ENCODE data around the gene ZNF662. TPM values are rescaled to one million over a fixed set of nuclear protein-coding genes. Genes with fewer than 3 reads are reported as not detected.

The ZNF662 gene
- total RNA-seq, 1 experiment from 2014 or later = not detected

- CTCF ChIA-PET = no interaction called here
- intact Hi-C loops (cut with micrococcal nuclease; ENCODE audit: unreplicated experiment) = no loop called here
- POLR2A ChIA-PET (ENCODE audit: low non-redundant PET) = no interaction called here
Measured at GRCh38 chr3:42874749-42875148, 31.2 kb upstream of the ZNF662 start.

GRCh38 chr3:42875325-42876151 is 30.4 kb upstream of the ZNF662 start, which contains the start of gene CYP8B1:
Gene CYP8B1 (minus strand): TSS chr3:42875879. CDS start chr3:42875816, 63 bp downstream.
- H3K27ac ChIP-seq (ENCODE audit: low read depth, low read length, poor library complexity, severe bottlenecking) = no peak within 1 kb of the TSS
- intact Hi-C loops (cut with micrococcal nuclease; ENCODE audit: unreplicated experiment) = no loop called here
- no peak within 1 kb of the TSS for H3K4me3 ChIP-seq (ENCODE audit: low read depth, low read length, poor library complexity, severe bottlenecking)
- no peaks in the 10 kb centered on the region for H3K36me3 ChIP-seq (ENCODE audit: insufficient read depth, low read length, poor library complexity, severe bottlenecking)
- H3K9me3 ChIP-seq (ENCODE audit: low read depth, low read length, poor library complexity, severe bottlenecking) = no peaks in the 10 kb centered on the region
- H3K27me3 ChIP-seq (replicated peaks; ENCODE audit: insufficient read depth, low read depth, low read length, poor library complexity) = no peaks in the 10 kb centered on the region
- DNase-seq (ENCODE audit: low spot score) = no peak
- TF ChIP-seq EZH2 (IDR thresholded peaks at IDR 0.05; ENCODE audit: borderline replicate concordance, low read depth, low read length, poor library complexity, severe bottlenecking) = no peak
- TF ChIP-seq CTCF (conservative IDR thresholded peaks at IDR 0.05; ENCODE audit: low read depth, low read length) = no peak
- CTCF ChIA-PET = no interaction called here
- POLR2A ChIA-PET (ENCODE audit: low non-redundant PET) = no interaction called here
- H3K4me1 ChIP-seq (ENCODE audit: insufficient read depth, low read length, poor library complexity, severe bottlenecking) = no peaks in the 10 kb centered on the region
- BruUV-seq (replicated peaks) = no TSS peak

More at GRCh38 chr3:42874749-42875148, 31.2 kb upstream of the ZNF662 start:
- BruUV-seq (replicated peaks) = no TSS peak
- H3K36me3 ChIP-seq (ENCODE audit: insufficient read depth, low read length, poor library complexity, severe bottlenecking) = no peaks in the 10 kb centered on the region
- H3K27ac ChIP-seq (ENCODE audit: low read depth, low read length, poor library complexity, severe bottlenecking) = no peak overlapping the region
- no peaks in the 10 kb centered on the region for H3K27me3 ChIP-seq (replicated peaks; ENCODE audit: insufficient read depth, low read depth, low read length, poor library complexity)
- DNase-seq (ENCODE audit: low spot score) = no peak
- no peaks in the 10 kb centered on the region for H3K4me1 ChIP-seq (ENCODE audit: insufficient read depth, low read length, poor library complexity, severe bottlenecking)
- no peak for TF ChIP-seq CTCF (conservative IDR thresholded peaks at IDR 0.05; ENCODE audit: low read depth, low read length)
- TF ChIP-seq EZH2 (IDR thresholded peaks at IDR 0.05; ENCODE audit: borderline replicate concordance, low read depth, low read length, poor library complexity, severe bottlenecking) = no peak
- H3K9me3 ChIP-seq (ENCODE audit: low read depth, low read length, poor library complexity, severe bottlenecking) = no peaks in the 10 kb centered on the region
- no peak overlapping the region for H3K4me3 ChIP-seq (ENCODE audit: low read depth, low read length, poor library complexity, severe bottlenecking)

- Histone ChIP-seq H3K9me3 (ENCODE audit: low read depth, low read length, poor library complexity, severe bottlenecking) (no peaks in the 10 kb centered on the region), H3K27ac (ENCODE audit: low read depth, low read length, poor library complexity, severe bottlenecking) (no peak overlapping the region), H3K4me3 (ENCODE audit: low read depth, low read length, poor library complexity, severe bottlenecking) (no peak overlapping the region), H3K36me3 (ENCODE audit: insufficient read depth, low read length, poor library complexity, severe bottlenecking) (no peaks in the 10 kb centered on the region), H3K4me1 (ENCODE audit: insufficient read depth, low read length, poor library complexity, severe bottlenecking) (no peaks in the 10 kb centered on the region), H3K27me3 (replicated peaks; ENCODE audit: insufficient read depth, low read depth, low read length, poor library complexity) (no peaks in the 10 kb centered on the region)
- no peak for TF ChIP-seq EZH2 (IDR thresholded peaks at IDR 0.05; ENCODE audit: borderline replicate concordance, low read depth, low read length, poor library complexity, severe bottlenecking)
- no peak for TF ChIP-seq CTCF (conservative IDR thresholded peaks at IDR 0.05; ENCODE audit: low read depth, low read length)
- ChIA-PET POLR2A (ENCODE audit: low non-redundant PET) (no interaction called here), CTCF (no interaction called here)
- no peak for DNase-seq (ENCODE audit: low spot score)
- intact Hi-C loops (cut with micrococcal nuclease; ENCODE audit: unreplicated experiment) = no loop called here
- no TSS peak for BruUV-seq (replicated peaks)
Measured at GRCh38 chr3:42876401-42876800, 29.5 kb upstream of the ZNF662 start.

Data from A673 (cell line).